A549 (cell line): ENCODE data around the gene HNRNPUL1. TPM values are rescaled to one million over a fixed set of nuclear protein-coding genes. Genes with fewer than 3 reads are reported as not detected.

ENCODE experiments used
- ATAC-seq, 2 experiments: fragments of 200-7000 bp in 1 of 2; fragments of >200 bp in 1 of 2; cut with Nextera tagmentation in 1 of 2; cut with Tn5 transposase in 1 of 2; 3 replicates each; pipeline versions ENCODE4 v1.8.0 to v1.9.1; 2018 to 2020; ENCODE audit warnings: mild to moderate bottlenecking in 1 of 2, moderate library complexity in 1 of 2
- CTCF ChIA-PET: fragments of 300-600 bp; sonication (Branson Sonifier 250); formaldehyde crosslinking; extraction: SDS; loops from one replicate; lab custom pipeline; 2021; ENCODE audit warnings: antibody characterized with exemption, inconsistent platforms; lab: Yijun Ruan, JAX
- POLR2A ChIA-PET: fragments of 350-600 bp; formaldehyde crosslinking; extraction: SDS; loops from one replicate; lab custom pipeline; 2021; ENCODE audit warnings: antibody characterized with exemption, inconsistent platforms; lab: Yijun Ruan, JAX
- DNase-seq, 2 experiments: peaks; one replicate each; pipeline versions ENCODE4 v3.0.0 to v3.0.0-alpha.2; 2011 to 2016; ENCODE audit warnings: low read depth in 1 of 2, low spot score in 1 of 2
- FAIRE-seq: peaks from 2 replicates; lab custom pipeline; 2011; peaks lifted over from hg19 to GRCh38; lab: Jason Lieb, UNC
- H3K27ac ChIP-seq, 2 experiments: fragments of >200 bp; sonication (Bioruptor Twin); formaldehyde crosslinking; 3 replicates each; pipeline ENCODE4 v1.5.1; 2016 to 2017
- H3K4me1 ChIP-seq: fragments of >200 bp; sonication (Bioruptor Twin); formaldehyde crosslinking; 3 replicates; pipeline ENCODE4 v1.6.1; 2016
- H3K4me2 ChIP-seq: fragments of >200 bp; sonication (Bioruptor Twin); formaldehyde crosslinking; 3 replicates; pipeline ENCODE4 v1.6.1; 2016
- H3K4me3 ChIP-seq: fragments of >200 bp; sonication (Bioruptor Twin); formaldehyde crosslinking; 3 replicates; pipeline ENCODE4 v1.5.1; 2016
- H3K9me3 ChIP-seq: fragments of >200 bp; sonication (Bioruptor Twin); formaldehyde crosslinking; 3 replicates; pipeline ENCODE4 v1.6.1; 2016
- ATOH8 ChIP-seq: fragments of 250-450 bp; sonication (Bioruptor Pico); IDR thresholded peaks from 2 replicates; pipeline ENCODE4 v1.5.0; 2020; ENCODE audit warnings: low read depth, mild to moderate bottlenecking, moderate library complexity
- BHLHE40 ChIP-seq: IDR thresholded peaks from 2 replicates; pipeline ENCODE4 v1.6.1; 2012; ENCODE audit warnings: low read depth, low read length, inconsistent platforms
- CBX2 ChIP-seq: fragments of 200-600 bp; sonication (generic); IDR thresholded peaks from 2 replicates; pipeline ENCODE4 v1.6.1; 2016; ENCODE audit warnings: low read depth, mild to moderate bottlenecking, borderline replicate concordance
- CBX8 ChIP-seq: fragments of 200-600 bp; sonication (generic); IDR thresholded peaks from 2 replicates; pipeline ENCODE4 v1.6.1; 2016
- CHD2 ChIP-seq: fragments of 150-350 bp; IDR thresholded peaks from 2 replicates; pipeline ENCODE4 v1.6.1; 2014; ENCODE audit warnings: low read length; ENCODE audit not compliant: partially characterized antibody
- CHD4 ChIP-seq: fragments of 200-600 bp; sonication (generic); IDR thresholded peaks from 2 replicates; pipeline ENCODE4 v1.6.1; 2016; ENCODE audit warnings: antibody characterized with exemption, mild to moderate bottlenecking, borderline replicate concordance
- EHF ChIP-seq: fragments of 250-450 bp; sonication (Bioruptor Pico); IDR thresholded peaks from 2 replicates; pipeline ENCODE4 v1.5.0; 2020; ENCODE audit warnings: mild to moderate bottlenecking
- ELK1 ChIP-seq: fragments of 150-350 bp; IDR thresholded peaks from 2 replicates; pipeline ENCODE4 v1.6.1; 2014; ENCODE audit warnings: low read depth, mild to moderate bottlenecking, low read length
- ESRRA ChIP-seq: fragments of 150-350 bp; IDR thresholded peaks from 2 replicates; pipeline ENCODE4 v1.6.1; 2014; ENCODE audit warnings: mild to moderate bottlenecking, low read length, borderline replicate concordance
- FOSB ChIP-seq: fragments of 250-450 bp; sonication (Bioruptor Pico); IDR thresholded peaks from 2 replicates; pipeline ENCODE4 v1.5.0; 2020; ENCODE audit warnings: mild to moderate bottlenecking, moderate library complexity
- FOSL2 ChIP-seq, 2 experiments: fragments of 450-650 bp in 1 of 2; fragments of >200 bp in 1 of 2; sonication (Bioruptor Twin) in 1 of 2; formaldehyde crosslinking; IDR thresholded peaks; 2 replicates each; pipeline versions ENCODE4 v1.5.0 to v1.6.1; 2016 to 2020; ENCODE audit warnings: mild to moderate bottlenecking in 1 of 2, moderate library complexity in 1 of 2
- FOXS1 ChIP-seq: fragments of 250-450 bp; sonication (Bioruptor Pico); IDR thresholded peaks from 2 replicates; pipeline ENCODE4 v1.5.0; 2020; ENCODE audit warnings: mild to moderate bottlenecking, moderate library complexity
- GATA3 ChIP-seq: IDR thresholded peaks from 2 replicates; pipeline ENCODE4 v1.6.1; 2012; ENCODE audit warnings: borderline replicate concordance
- HDAC2 ChIP-seq: fragments of 200-600 bp; sonication (generic); IDR thresholded peaks from 2 replicates; pipeline ENCODE4 v1.6.1; 2016
- HOXA7 ChIP-seq: fragments of 250-450 bp; sonication (Bioruptor Pico); IDR thresholded peaks from 2 replicates; pipeline ENCODE4 v1.5.0; 2020; ENCODE audit warnings: mild to moderate bottlenecking, moderate library complexity
- HOXB13 ChIP-seq: fragments of 250-450 bp; sonication (Bioruptor Pico); IDR thresholded peaks from 2 replicates; pipeline ENCODE4 v1.5.0; 2020; ENCODE audit warnings: low read depth, mild to moderate bottlenecking, moderate library complexity
- HOXB5 ChIP-seq: fragments of 250-450 bp; sonication (Bioruptor Pico); IDR thresholded peaks from 2 replicates; pipeline ENCODE4 v1.5.0; 2020; ENCODE audit warnings: mild to moderate bottlenecking, moderate library complexity
- JUNB ChIP-seq: fragments of >200 bp; sonication (Bioruptor Twin); formaldehyde crosslinking; IDR thresholded peaks from 2 replicates; pipeline ENCODE4 v1.6.1; 2016
- KDM1A ChIP-seq: fragments of 200-600 bp; sonication (generic); IDR thresholded peaks from 2 replicates; pipeline ENCODE4 v1.6.1; 2016; ENCODE audit warnings: low read depth, mild to moderate bottlenecking
- KDM5A ChIP-seq: fragments of 200-600 bp; sonication (generic); IDR thresholded peaks from 2 replicates; pipeline ENCODE4 v1.6.1; 2016; ENCODE audit warnings: antibody characterized with exemption, mild to moderate bottlenecking
- MAX ChIP-seq: IDR thresholded peaks from 2 replicates; pipeline ENCODE4 v1.6.1; 2012
- MYC ChIP-seq: IDR thresholded peaks from 2 replicates; pipeline ENCODE4 v1.6.1; 2012; ENCODE audit warnings: mild to moderate bottlenecking, inconsistent platforms, low read length, improper control_type of control experiment, borderline replicate concordance
- NFE2L2 ChIP-seq: fragments of 150-350 bp; conservative IDR thresholded peaks from 2 replicates; pipeline ENCODE4 v1.6.1; 2014; ENCODE audit warnings: low read length
- NR3C1 ChIP-seq: fragments of >200 bp; sonication (Bioruptor Twin); formaldehyde crosslinking; IDR thresholded peaks from 3 replicates; pipeline ENCODE4 v1.6.1; 2017
- PBX3 ChIP-seq: IDR thresholded peaks from 2 replicates; pipeline ENCODE4 v1.6.1; 2012
- POLR2AphosphoS2 ChIP-seq: conservative IDR thresholded peaks from 2 replicates; pipeline ENCODE4 v1.6.1; 2012; ENCODE audit warnings: low read length, improper control_type of control experiment, inconsistent platforms
- RAD21 ChIP-seq, 2 experiments: fragments of >200 bp in 1 of 2; sonication (Bioruptor Twin) in 1 of 2; formaldehyde crosslinking in 1 of 2; IDR thresholded peaks in 1 of 2; conservative IDR thresholded peaks in 1 of 2; 2 replicates in 1 of 2; 3 replicates in 1 of 2; pipeline ENCODE4 v1.6.1; 2012 to 2018; ENCODE audit warnings: inconsistent platforms in 1 of 2
- RARB ChIP-seq: fragments of 250-450 bp; sonication (Bioruptor Pico); IDR thresholded peaks from 2 replicates; pipeline ENCODE4 v1.8.0; 2021; ENCODE audit warnings: mild to moderate bottlenecking, moderate library complexity
- RCOR1 ChIP-seq: fragments of 150-350 bp; IDR thresholded peaks from 2 replicates; pipeline ENCODE4 v1.6.1; 2014; ENCODE audit warnings: antibody characterized with exemption, low read length, low read depth
- SMC3 ChIP-seq: fragments of >200 bp; sonication (Bioruptor Twin); formaldehyde crosslinking; IDR thresholded peaks from 3 replicates; pipeline ENCODE4 v1.6.1; 2018; ENCODE audit warnings: inconsistent platforms
- SREBF2 ChIP-seq: fragments of 450-650 bp; IDR thresholded peaks from 2 replicates; pipeline ENCODE4 v1.6.1; 2014; ENCODE audit warnings: mild to moderate bottlenecking, moderate library complexity
- ZFP36 ChIP-seq: fragments of 450-650 bp; IDR thresholded peaks from 2 replicates; pipeline ENCODE4 v1.6.1; 2014; ENCODE audit warnings: borderline replicate concordance; ENCODE audit not compliant: partially characterized antibody
- ZNF302 ChIP-seq: fragments of 250-450 bp; sonication (Bioruptor Pico); IDR thresholded peaks from 2 replicates; pipeline ENCODE4 v1.9.0; 2021; ENCODE audit warnings: inconsistent platforms, mild to moderate bottlenecking, moderate library complexity
- WGBS: methylation state at CpG from one replicate; pipeline ENCODE4 v1.1.6; 2017; ENCODE audit errors: missing lambda C conversion rate; 5-methylcytosine and 5-hydroxymethylcytosine counted together
- polyA plus RNA-seq, 4 experiments: library from polyadenylated mRNA; depleted of rRNA in 3 of 4; stranded (reverse); fragments of >200 nt; fragmentation: RNase III in 1 of 4; extraction: RNeasy Plus Mini Kit Qiagen cat#74134 plus additional on column Dnase treatment in 1 of 4; gene quantifications; 2 replicates in 3 of 4; 3 replicates in 1 of 4; pipeline ENCODE4 v1.2.3, GENCODE V29; 2011 to 2017

Gene HNRNPUL1
- polyA plus RNA-seq, 2 of the 4 experiments (the other 2 are of a cell fraction): 89.5 to 278 TPM

GRCh38 chr19:41307954-41308449 lies 43.8 kb downstream of the HNRNPUL1 start:
- H3K27ac ChIP-seq: peak overlapping the region; percentile 10 to 92; a peak in 5 of 6 replicates
- peaks cover 24% of the 10 kb centered on the region for H3K4me1 ChIP-seq
- CTCF ChIA-PET: interaction anchor here (0.6 to 19.5 kb wide), 72 partner anchors 12 to 650 kb away, joined by 3 to 598 read pairs (median 5); partner anchors contain the start of genes AXL, B9D2, CEACAM21 and CYP2F1
- TF ChIP-seq ZFP36: peak; percentile 80
- TF ChIP-seq HOXB13 (CRISPR knock-in tag): no peak
- TF ChIP-seq GATA3: no peak; the same call in 1 of the 2 replicates
- TF ChIP-seq HDAC2: no peak
- peak; percentile 75; the same call in 1 of the 2 replicates for TF ChIP-seq FOSB
- 0 out of 2 replicates have a peak, but pooled peaks have one; percentile 74 for TF ChIP-seq HOXA7 (CRISPR knock-in tag)
- no peak for TF ChIP-seq HOXB5 (CRISPR knock-in tag)
- TF ChIP-seq, all 56 proteins: peak for 3
- 60% methylated on average over 4 of the region's 4 CpGs for WGBS
- no peaks in the 10 kb centered on the region for H3K9me3 ChIP-seq
- 0 out of 3 replicates have a peak overlapping the region, but pooled peaks have one; percentile 89 for H3K4me2 ChIP-seq
- FAIRE-seq (no peak), DNase-seq (no peak), ATAC-seq (peak; percentile 8 to 17; a peak in 5 of 6 replicates)
- POLR2A ChIA-PET: interaction anchor here (0.6 to 4.4 kb wide), 4 partner anchors 44 to 879 kb away, joined by 3 to 28 read pairs (median 14); partner anchors contain the start of gene HNRNPUL1
- H3K4me3 ChIP-seq: no peak overlapping the region

GRCh38 chr19:41308450-41309179 lies 44.4 kb downstream of the HNRNPUL1 start:
- POLR2A ChIA-PET: interaction anchor here (0.6 to 4.4 kb wide), 5 partner anchors 14 to 880 kb away, joined by 3 to 28 read pairs (median 8); partner anchors contain the start of gene HNRNPUL1
- CTCF ChIA-PET: interaction anchor here (0.6 to 19.5 kb wide), 92 partner anchors 12 to 1152 kb away, joined by 3 to 598 read pairs (median 4); partner anchors contain the start of genes ACTMAP, AXL, B9D2 and CEACAM21
- 34% methylated on average over 8 of the region's 8 CpGs for WGBS
- TF ChIP-seq KDM1A (no peak), POLR2AphosphoS2 (peak; percentile 95), MAX (no peak; the same call in 1 of the 2 replicates), HOXA7 (CRISPR knock-in tag) (peak; percentile 14), JUNB (no peak), ZNF302 (CRISPR knock-in tag) (no peak), FOXS1 (CRISPR knock-in tag) (no peak), CHD4 (no peak), SREBF2 (no peak), HOXB13 (CRISPR knock-in tag) (no peak), HOXB5 (CRISPR knock-in tag) (no peak), NFE2L2 (no peak), CHD2 (no peak), PBX3 (peak; percentile 10; the same call in 1 of the 2 replicates), FOSB (0 out of 2 replicates have a peak, but pooled peaks have one; percentile 19), GATA3 (no peak; the same call in 1 of the 2 replicates), EHF (no peak), SMC3 (peak; percentile 88), RARB (peak; percentile 60; the same call in 1 of the 2 replicates), CBX2 (no peak), ZFP36 (no peak), RAD21 (conservative IDR thresholded peaks at IDR 0.05 in 1 of 2, IDR thresholded peaks at IDR 0.05 in 1 of 2) (peak; percentile 96 to 97), FOSL2 (IDR thresholded peaks at IDR 0.05) (no peak), FOSL2 (CRISPR knock-in tag; IDR thresholded peaks at IDR 0.05) (no peak), NR3C1 (no peak), RCOR1 (no peak), ELK1 (no peak), ATOH8 (CRISPR knock-in tag) (no peak), KDM5A (no peak), CBX8 (no peak), BHLHE40 (no peak), ESRRA (no peak), MYC (no peak)

More at GRCh38 chr19:41308450-41309179, 44.4 kb downstream of the HNRNPUL1 start:
- peak overlapping the region; percentile 89 for H3K4me2 ChIP-seq
- H3K27ac ChIP-seq: peak overlapping the region; percentile 91 to 92
- DNase-seq: peak; percentile 94 to 97
- H3K9me3 ChIP-seq: no peaks in the 10 kb centered on the region
- FAIRE-seq: peak; percentile 99
- H3K4me1 ChIP-seq: peaks cover 24% of the 10 kb centered on the region
- ATAC-seq: peak; percentile 36 to 72
- H3K4me3 ChIP-seq: peak overlapping the region; percentile 57; the same call in 1 of the 3 replicates
